OCI-LY7 (cell line): Measurements from ENCODE around the gene RRP12. TPM values are rescaled to one million over a fixed set of nuclear protein-coding genes. Genes with fewer than 3 reads are reported as not detected.

Experiments
- BruUV-seq: library from RNA; stranded (reverse); fragments of 400-500 nt; replicated peaks from 2 replicates; lab custom pipeline; 2021; lab: Mats Ljungman, UMichigan
- CTCF ChIA-PET: fragments of 300-600 bp; sonication (Branson Sonifier 250); formaldehyde crosslinking; loops from one replicate; lab custom pipeline; 2022; ENCODE audit warnings: antibody characterized with exemption; ENCODE audit not compliant: unreplicated experiment; lab: Charles Lee
- POLR2A ChIA-PET: fragments of 300-600 bp; sonication (Branson Sonifier 250); formaldehyde crosslinking; loops from one replicate; lab custom pipeline; 2022; ENCODE audit warnings: antibody characterized with exemption; lab: Charles Lee
- DNase-seq: peaks from one replicate; pipeline ENCODE4 v3.0.0-alpha.2; 2015; ENCODE audit warnings: low spot score
- H2AFZ ChIP-seq: fragments of 200-600 bp; sonication (generic), shearing (Covaris generic); 2 replicates; pipeline ENCODE4 v1.6.1; 2014; ENCODE audit warnings: mild to moderate bottlenecking, antibody characterized with exemption, low read length, moderate library complexity
- H3K27ac ChIP-seq: fragments of 200-600 bp; sonication (generic); 2 replicates; pipeline ENCODE4 v1.5.1; 2014; ENCODE audit warnings: mixed run types, low read depth, mild to moderate bottlenecking, moderate library complexity, low read length, inconsistent platforms; ENCODE audit not compliant: poor library complexity, severe bottlenecking
- H3K36me3 ChIP-seq: fragments of 200-600 bp; sonication (generic); 2 replicates; pipeline ENCODE4 v1.6.1; 2014; ENCODE audit warnings: mild to moderate bottlenecking, antibody characterized with exemption, low read length, moderate library complexity, mixed read lengths; ENCODE audit not compliant: insufficient read depth
- H3K4me1 ChIP-seq: fragments of 200-600 bp; sonication (generic); 2 replicates; pipeline ENCODE4 v1.5.1; 2014; ENCODE audit warnings: mild to moderate bottlenecking, low read length; ENCODE audit not compliant: insufficient read depth, poor library complexity, severe bottlenecking
- H3K4me2 ChIP-seq: fragments of 200-600 bp; sonication (generic); 2 replicates; pipeline ENCODE4 v1.6.1; 2014; ENCODE audit warnings: mild to moderate bottlenecking, low read length
- H3K4me3 ChIP-seq: fragments of 200-600 bp; sonication (generic); 2 replicates; pipeline ENCODE4 v1.5.1; 2014; ENCODE audit warnings: mild to moderate bottlenecking, low read depth, low read length; ENCODE audit not compliant: poor library complexity, severe bottlenecking
- H3K79me2 ChIP-seq: fragments of 200-600 bp; sonication (generic); 2 replicates; pipeline ENCODE4 v1.6.1; 2016; ENCODE audit warnings: low read depth, mild to moderate bottlenecking, low read length, moderate library complexity, mixed read lengths; ENCODE audit not compliant: insufficient read depth
- H3K9me2 ChIP-seq: fragments of 200-600 bp; sonication (generic); 2 replicates; pipeline ENCODE4 v1.6.1; 2016; ENCODE audit warnings: mild to moderate bottlenecking, low read length, mixed read lengths; ENCODE audit not compliant: insufficient read depth
- H3K9me3 ChIP-seq: fragments of 200-600 bp; sonication (generic); 2 replicates; pipeline ENCODE4 v1.6.1; 2014; ENCODE audit warnings: mild to moderate bottlenecking, mixed run types, low read length, mixed read lengths
- H4K20me1 ChIP-seq: fragments of 200-600 bp; sonication (generic); 2 replicates; pipeline ENCODE4 v1.6.1; 2014; ENCODE audit warnings: mild to moderate bottlenecking, antibody characterized with exemption, low read length, moderate library complexity, mixed read lengths; ENCODE audit not compliant: insufficient read depth
- CTCF ChIP-seq: fragments of 200-600 bp; sonication (generic); conservative IDR thresholded peaks from 2 replicates; pipeline ENCODE4 v1.5.1; 2014; ENCODE audit warnings: mild to moderate bottlenecking, antibody characterized with exemption, low read length, moderate library complexity, mixed read lengths
- EZH2phosphoT487 ChIP-seq: fragments of 200-600 bp; sonication (generic); IDR thresholded peaks from 2 replicates; pipeline ENCODE4 v1.6.1; 2018; ENCODE audit warnings: low read depth, borderline replicate concordance, mild to moderate bottlenecking, mixed run types, antibody characterized with exemption, low read length, moderate library complexity, mixed read lengths
- intact Hi-C: fragments of 100-400 bp; cut with micrococcal nuclease; formaldehyde crosslinking; loops from one replicate; pipeline ENCODE4 v1.10.0; 2022; ENCODE audit not compliant: unreplicated experiment
- total RNA-seq, 2 experiments: library from RNA; depleted of rRNA in 1 of 2; stranded (reverse); fragments of >200 nt in 1 of 2; shearing (Covaris generic) in 1 of 2; gene quantifications; 2 replicates each; pipeline ENCODE4 v1.2.3, GENCODE V29; 2014 to 2022

The RRP12 gene
- total RNA-seq, 2 experiments from 2014 or later, result 32.1 to 39.3 TPM

- Histone ChIP-seq H2AFZ (peak overlapping the region; percentile 92; the same call in 1 of the 2 replicates), H3K4me2 (peak overlapping the region; percentile 88), H3K9me3 (no peaks in the 10 kb centered on the region), H3K4me3 (peak overlapping the region; percentile 84), H3K79me2 (peaks cover 24% of the 10 kb centered on the region; the same call in 1 of the 2 replicates), H3K36me3 (peaks cover 34% of the 10 kb centered on the region), H3K9me2 (no peaks in the 10 kb centered on the region), H4K20me1 (no peaks in the 10 kb centered on the region), H3K27ac (peak overlapping the region; percentile 50), H3K4me1 (peaks cover 5% of the 10 kb centered on the region)
- no peak for TF ChIP-seq EZH2phosphoT487
- TF ChIP-seq CTCF, result no peak
- ChIA-PET CTCF (interaction anchor here (0.6 to 1.1 kb wide), 2 partner anchors 86 to 1706 kb away, joined by 3 read pairs; partner anchors contain the start of gene TCTN3), POLR2A (interaction anchor here (0.5 to 1.6 kb wide), 6 partner anchors 28 to 198 kb away, joined by 3 read pairs; no protein-coding TSS in a partner anchor)
- BruUV-seq, result no TSS peak
- peak; percentile 71 for DNase-seq
- intact Hi-C loops, result loop anchor here (5.0 kb wide), 2 partner anchors 68 to 123 kb away; partner anchors contain the start of gene FRAT2
Observed at GRCh38 chr10:97399843-97400545, 1.1 kb downstream of the RRP12 start.

GRCh38 chr10:97396056-97396455, 5.1 kb downstream of the RRP12 start:
- no peak overlapping the region for H3K27ac ChIP-seq
- BruUV-seq, result no TSS peak
- intact Hi-C loops, result no loop called here
- H3K9me2 ChIP-seq, result no peaks in the 10 kb centered on the region
- no peak for TF ChIP-seq EZH2phosphoT487
- DNase-seq, result no peak
- POLR2A ChIA-PET, result no interaction called here
- H2AFZ ChIP-seq, result no peak overlapping the region
- H3K36me3 ChIP-seq, result peaks cover 58% of the 10 kb centered on the region
- H3K79me2 ChIP-seq, result peaks cover 24% of the 10 kb centered on the region; the same call in 1 of the 2 replicates
- no peak overlapping the region for H3K4me3 ChIP-seq
- H3K9me3 ChIP-seq, result no peaks in the 10 kb centered on the region
- H4K20me1 ChIP-seq, result no peaks in the 10 kb centered on the region
- CTCF ChIA-PET, result no interaction called here
- no peaks in the 10 kb centered on the region for H3K4me1 ChIP-seq
- H3K4me2 ChIP-seq, result no peak overlapping the region

GRCh38 chr10:97393034-97393573, 8.0 kb downstream of the RRP12 start:
- 0 out of 2 replicates have a peak, but pooled peaks cover 2% of the 10 kb centered on the region for H3K79me2 ChIP-seq
- ChIA-PET CTCF (no interaction called here), POLR2A (no interaction called here)
- intact Hi-C loops, result no loop called here
- H4K20me1 ChIP-seq, result no peaks in the 10 kb centered on the region
- H3K4me2 ChIP-seq, result no peak overlapping the region
- H3K27ac ChIP-seq, result no peak overlapping the region
- no peaks in the 10 kb centered on the region for H3K4me1 ChIP-seq
- TF ChIP-seq EZH2phosphoT487 (no peak), CTCF (no peak)
- no peaks in the 10 kb centered on the region for H3K9me3 ChIP-seq
- peaks cover 75% of the 10 kb centered on the region for H3K36me3 ChIP-seq
- no peaks in the 10 kb centered on the region for H3K9me2 ChIP-seq
- H3K4me3 ChIP-seq, result no peak overlapping the region
- DNase-seq, result no peak
- no peak overlapping the region for H2AFZ ChIP-seq
- BruUV-seq, result no TSS peak
